Suprapubic skin (tissue), 4 donors: ENCODE measurements around the gene ZFAND2B.

Source experiments
- POLR2A ChIP-seq, 2 donors: fragments of 450-650 bp; IDR thresholded peaks; one replicate each; pipeline ENCODE4 v1.6.1; 2017; ENCODE audit warnings: antibody characterized with exemption in 2 of 2, mild to moderate bottlenecking in 2 of 2, moderate library complexity in 2 of 2
- POLR2AphosphoS5 ChIP-seq, 3 donors: sonication (generic); formaldehyde crosslinking; IDR thresholded peaks; one replicate each; pipeline ENCODE4 v1.6.1; 2017; ENCODE audit warnings: antibody characterized with exemption in 3 of 3

- TF ChIP-seq POLR2A (IDR thresholded peaks at IDR 0.05) (no peak), POLR2AphosphoS5 (IDR thresholded peaks at IDR 0.05) (no peak)
Observed at GRCh38 chr2:219180961-219181360, 25.6 kb upstream of the ZFAND2B start.
